HEK293 (cell line): Measurements from ENCODE around the gene ARHGAP45.

Source experiments
- ELK4 ChIP-seq: IDR thresholded peaks from 2 replicates; pipeline ENCODE4 v1.6.1; 2011; ENCODE audit warnings: mild to moderate bottlenecking, low read depth, low read length, borderline replicate concordance
- GLI2 ChIP-seq: fragments of 450-650 bp; formaldehyde crosslinking; IDR thresholded peaks from 2 replicates; pipeline ENCODE4; 2017; ENCODE audit warnings: missing biosample characterization, missing genetic modification characterization, low read depth, borderline replicate concordance
- INSM2 ChIP-seq: fragments of 450-650 bp; formaldehyde crosslinking; IDR thresholded peaks from 2 replicates; pipeline ENCODE4 v1.5.1; 2016; ENCODE audit warnings: missing biosample characterization, missing genetic modification characterization
- OVOL3 ChIP-seq: fragments of 450-650 bp; formaldehyde crosslinking; IDR thresholded peaks from 2 replicates; pipeline ENCODE4 v1.5.1; 2016; ENCODE audit warnings: missing biosample characterization, missing genetic modification characterization
- TCF7L2 ChIP-seq: IDR thresholded peaks from 2 replicates; pipeline ENCODE4 v1.6.1; 2011; ENCODE audit warnings: low read depth, mild to moderate bottlenecking, inconsistent platforms, low read length, moderate library complexity, borderline replicate concordance
- YY1 ChIP-seq: fragments of 450-650 bp; formaldehyde crosslinking; IDR thresholded peaks from 2 replicates; pipeline ENCODE4 v1.5.1; 2018; ENCODE audit warnings: missing biosample characterization, missing genetic modification characterization
- ZBTB26 ChIP-seq: fragments of 450-650 bp; formaldehyde crosslinking; optimal IDR thresholded peaks from 2 replicates; pipeline ENCODE3; 2016; ENCODE audit warnings: missing biosample characterization, mild to moderate bottlenecking, missing genetic modification characterization
- ZBTB49 ChIP-seq: fragments of 450-650 bp; formaldehyde crosslinking; IDR thresholded peaks from 2 replicates; pipeline ENCODE4 v1.5.1; 2016; ENCODE audit warnings: missing biosample characterization, missing genetic modification characterization, low read depth
- ZEB2 ChIP-seq: fragments of 450-650 bp; formaldehyde crosslinking; IDR thresholded peaks from 2 replicates; pipeline ENCODE4 v1.5.1; 2016; ENCODE audit warnings: missing biosample characterization, missing genetic modification characterization
- ZFP3 ChIP-seq: fragments of 450-650 bp; formaldehyde crosslinking; IDR thresholded peaks from 2 replicates; pipeline ENCODE4 v1.5.1; 2016; ENCODE audit warnings: low read depth, missing biosample characterization, missing genetic modification characterization
- ZFP41 ChIP-seq: fragments of 450-650 bp; formaldehyde crosslinking; IDR thresholded peaks from 2 replicates; pipeline ENCODE4 v1.5.1; 2016; ENCODE audit warnings: missing biosample characterization, missing genetic modification characterization, borderline replicate concordance
- ZNF114 ChIP-seq: fragments of 450-650 bp; formaldehyde crosslinking; IDR thresholded peaks from 2 replicates; pipeline ENCODE4 v1.5.0; 2017; ENCODE audit warnings: missing biosample characterization, missing genetic modification characterization
- ZNF121 ChIP-seq: fragments of 450-650 bp; formaldehyde crosslinking; IDR thresholded peaks from 2 replicates; pipeline ENCODE4 v1.5.1; 2016; ENCODE audit warnings: missing biosample characterization, missing genetic modification characterization
- ZNF138 ChIP-seq: fragments of 450-650 bp; formaldehyde crosslinking; IDR thresholded peaks from 2 replicates; pipeline ENCODE4 v1.5.1; 2016; ENCODE audit warnings: missing biosample characterization, missing genetic modification characterization, borderline replicate concordance
- ZNF157 ChIP-seq: fragments of 450-650 bp; formaldehyde crosslinking; IDR thresholded peaks from 2 replicates; pipeline ENCODE4 v1.5.1; 2016; ENCODE audit warnings: missing biosample characterization, missing genetic modification characterization
- ZNF19 ChIP-seq: fragments of 450-650 bp; formaldehyde crosslinking; IDR thresholded peaks from 2 replicates; pipeline ENCODE4; 2016; ENCODE audit warnings: missing biosample characterization, missing genetic modification characterization, low read depth
- ZNF214 ChIP-seq: fragments of 450-650 bp; formaldehyde crosslinking; IDR thresholded peaks from 2 replicates; pipeline ENCODE4 v1.5.1; 2017; ENCODE audit warnings: missing biosample characterization, mild to moderate bottlenecking, missing genetic modification characterization, borderline replicate concordance
- ZNF23 ChIP-seq: fragments of 450-650 bp; formaldehyde crosslinking; IDR thresholded peaks from 2 replicates; pipeline ENCODE4 v1.5.1; 2016; ENCODE audit warnings: missing biosample characterization, missing genetic modification characterization, borderline replicate concordance
- ZNF274 ChIP-seq, 2 experiments: fragments of 200-500 bp in 1 of 2; fragments of 450-650 bp in 1 of 2; sonication (Bioruptor generic) in 1 of 2; formaldehyde crosslinking in 1 of 2; IDR thresholded peaks; 2 replicates each; pipeline versions ENCODE4 v1.5.1 to v1.6.1; 2014 to 2016; ENCODE audit warnings: borderline replicate concordance in 1 of 2, inconsistent platforms in 1 of 2, low read length in 1 of 2, missing biosample characterization in 1 of 2, missing genetic modification characterization in 1 of 2
- ZNF292 ChIP-seq: fragments of 450-650 bp; formaldehyde crosslinking; IDR thresholded peaks from 2 replicates; pipeline ENCODE4 v1.5.1; 2016; ENCODE audit warnings: low read depth, missing biosample characterization, missing genetic modification characterization, borderline replicate concordance
- ZNF311 ChIP-seq: fragments of 450-650 bp; formaldehyde crosslinking; IDR thresholded peaks from 2 replicates; pipeline ENCODE4 v1.5.1; 2017; ENCODE audit warnings: missing biosample characterization, missing genetic modification characterization, borderline replicate concordance
- ZNF335 ChIP-seq: fragments of 450-650 bp; formaldehyde crosslinking; conservative IDR thresholded peaks from 2 replicates; pipeline ENCODE4 v1.5.1; 2016; ENCODE audit warnings: missing biosample characterization, missing genetic modification characterization
- ZNF48 ChIP-seq: fragments of 450-650 bp; formaldehyde crosslinking; IDR thresholded peaks from 2 replicates; pipeline ENCODE4 v1.5.1; 2016; ENCODE audit warnings: missing biosample characterization, missing genetic modification characterization
- ZNF510 ChIP-seq: fragments of 450-650 bp; formaldehyde crosslinking; IDR thresholded peaks from 2 replicates; pipeline ENCODE4 v1.5.1; 2018; ENCODE audit warnings: mild to moderate bottlenecking, missing genetic modification characterization, missing biosample characterization; ENCODE audit not compliant: insufficient replicate concordance
- ZNF555 ChIP-seq: fragments of 450-650 bp; formaldehyde crosslinking; conservative IDR thresholded peaks from 2 replicates; pipeline ENCODE4 v1.5.1; 2017; ENCODE audit warnings: missing biosample characterization, mild to moderate bottlenecking, missing genetic modification characterization, inconsistent platforms
- ZNF558 ChIP-seq: fragments of 450-650 bp; formaldehyde crosslinking; IDR thresholded peaks from 2 replicates; pipeline ENCODE4 v1.5.1; 2016; ENCODE audit warnings: missing biosample characterization, missing genetic modification characterization
- ZNF561 ChIP-seq: fragments of 450-650 bp; IDR thresholded peaks from 2 replicates; pipeline ENCODE4 v1.5.1; 2018; ENCODE audit warnings: missing biosample characterization, missing genetic modification characterization, borderline replicate concordance
- ZNF623 ChIP-seq: fragments of 450-650 bp; formaldehyde crosslinking; IDR thresholded peaks from 2 replicates; pipeline ENCODE4 v1.5.1; 2016; ENCODE audit warnings: missing biosample characterization, missing genetic modification characterization
- ZNF626 ChIP-seq: fragments of 450-650 bp; sonication (Bioruptor Pico); formaldehyde crosslinking; IDR thresholded peaks from 2 replicates; pipeline ENCODE4 v1.5.1; 2018; ENCODE audit warnings: missing biosample characterization, missing genetic modification characterization, inconsistent platforms
- ZNF654 ChIP-seq: fragments of 450-650 bp; formaldehyde crosslinking; IDR thresholded peaks from 2 replicates; pipeline ENCODE4 v1.5.1; 2016; ENCODE audit warnings: low read depth, missing biosample characterization, missing genetic modification characterization
- ZNF777 ChIP-seq: fragments of 450-650 bp; formaldehyde crosslinking; IDR thresholded peaks from 2 replicates; pipeline ENCODE4 v1.5.1; 2017; ENCODE audit warnings: missing biosample characterization, missing genetic modification characterization, borderline replicate concordance
- ZNF785 ChIP-seq: fragments of 450-650 bp; formaldehyde crosslinking; IDR thresholded peaks from 2 replicates; pipeline ENCODE4 v1.5.1; 2016; ENCODE audit warnings: missing biosample characterization, missing genetic modification characterization
- ZNF791 ChIP-seq: fragments of 450-650 bp; formaldehyde crosslinking; IDR thresholded peaks from 2 replicates; pipeline ENCODE4 v1.5.1; 2016; ENCODE audit warnings: missing biosample characterization, missing genetic modification characterization
- ZNF837 ChIP-seq: fragments of 450-650 bp; formaldehyde crosslinking; IDR thresholded peaks from 2 replicates; pipeline ENCODE4 v1.5.1; 2016; ENCODE audit warnings: missing biosample characterization, missing genetic modification characterization

Gene ARHGAP45

GRCh38 chr19:1104311-1105007 lies 37.5 kb downstream of the ARHGAP45 start (continued):
- no peak for TF ChIP-seq ZNF121 (tag by site-specific recombination)
- TF ChIP-seq ZNF214 (tag by site-specific recombination) = no peak
- no peak for TF ChIP-seq ZNF555 (tag by site-specific recombination)
- TF ChIP-seq ZNF654 (tag by site-specific recombination) = no peak
- TF ChIP-seq ZNF837 (tag by site-specific recombination) = no peak
- TF ChIP-seq ZFP3 (tag by site-specific recombination) = no peak
- peak; percentile 6 for TF ChIP-seq ZBTB26
- TF ChIP-seq ZEB2 (tag by site-specific recombination) = peak; percentile 45; the same call in 1 of the 2 replicates
- TF ChIP-seq ZNF114 (tag by site-specific recombination) = no peak
- no peak for TF ChIP-seq ZNF311 (tag by site-specific recombination)
- no peak for TF ChIP-seq ZNF19 (tag by site-specific recombination)
- no peak for TF ChIP-seq ZNF558 (tag by site-specific recombination)
- TF ChIP-seq ZNF48 = no peak
- peak; percentile 50; the same call in 1 of the 2 replicates for TF ChIP-seq ZNF335 (tag by site-specific recombination)
- no peak for TF ChIP-seq INSM2 (tag by site-specific recombination)
- no peak for TF ChIP-seq ZNF138
- no peak for TF ChIP-seq ZNF561 (tag by site-specific recombination)
- TF ChIP-seq ZNF623 (tag by site-specific recombination) = no peak
- no peak for TF ChIP-seq ZNF274 (IDR thresholded peaks at IDR 0.05; ENCODE audit: low read length)
- TF ChIP-seq ZNF274 (tag by site-specific recombination; IDR thresholded peaks at IDR 0.05; ENCODE audit: borderline replicate concordance) = no peak
- no peak for TF ChIP-seq ZNF777
- TF ChIP-seq ELK4 = no peak
- no peak for TF ChIP-seq ZBTB49 (tag by site-specific recombination)
- TF ChIP-seq ZNF791 (tag by site-specific recombination) = no peak
- TF ChIP-seq OVOL3 (tag by site-specific recombination) = no peak
- TF ChIP-seq ZNF785 (tag by site-specific recombination) = no peak
- TF ChIP-seq ZNF292 (tag by site-specific recombination) = no peak
- TF ChIP-seq YY1 (tag by site-specific recombination) = no peak
- no peak for TF ChIP-seq ZNF626
- no peak for TF ChIP-seq ZFP41 (tag by site-specific recombination)
- TF ChIP-seq ZNF510 (tag by site-specific recombination) = no peak
- no peak for TF ChIP-seq ZNF157 (tag by site-specific recombination)
- TF ChIP-seq GLI2 = no peak
- no peak for TF ChIP-seq TCF7L2
- TF ChIP-seq ZNF23 = no peak
